GM19193 (cell line): Measurements from ENCODE around the gene POLR1A.

ENCODE experiments used
- POLR2A ChIP-seq: IDR thresholded peaks from 4 replicates; pipeline ENCODE4 v1.6.1; 2011; ENCODE audit not compliant: insufficient read depth, insufficient read length; ENCODE audit errors: extremely low read depth

The POLR1A gene

DNA sequence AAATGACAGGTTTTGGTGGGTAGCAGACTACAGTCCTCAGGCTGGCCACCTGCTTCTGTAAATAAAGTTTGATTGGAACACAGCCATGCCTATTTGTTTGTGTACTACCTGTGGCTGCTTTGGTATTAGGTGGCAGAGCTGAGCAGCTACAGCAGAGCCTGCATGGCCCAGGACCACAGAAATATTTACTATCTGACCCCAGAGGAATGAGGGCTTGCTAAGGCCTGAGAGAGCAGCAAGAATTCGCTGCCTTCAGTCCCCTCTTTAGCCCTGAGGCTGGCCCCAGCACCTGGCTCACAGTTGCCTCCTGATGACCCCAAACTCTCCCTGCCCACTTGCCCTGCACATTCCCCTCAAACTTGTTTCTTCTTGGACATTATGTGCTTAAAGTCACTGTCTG lies 32.5 kb downstream of the POLR1A start:
- no peak for TF ChIP-seq POLR2A

- TF ChIP-seq POLR2A, result no peak
Observed at GRCh38 chr2:86072271-86072858, 33.3 kb downstream of the POLR1A start.

GRCh38 chr2:86070868-86071267 lies 34.8 kb downstream of the POLR1A start:
- TF ChIP-seq POLR2A, result no peak

- TF ChIP-seq POLR2A, result no peak
Observed at GRCh38 chr2:86069783-86070339, 35.8 kb downstream of the POLR1A start.

DNA sequence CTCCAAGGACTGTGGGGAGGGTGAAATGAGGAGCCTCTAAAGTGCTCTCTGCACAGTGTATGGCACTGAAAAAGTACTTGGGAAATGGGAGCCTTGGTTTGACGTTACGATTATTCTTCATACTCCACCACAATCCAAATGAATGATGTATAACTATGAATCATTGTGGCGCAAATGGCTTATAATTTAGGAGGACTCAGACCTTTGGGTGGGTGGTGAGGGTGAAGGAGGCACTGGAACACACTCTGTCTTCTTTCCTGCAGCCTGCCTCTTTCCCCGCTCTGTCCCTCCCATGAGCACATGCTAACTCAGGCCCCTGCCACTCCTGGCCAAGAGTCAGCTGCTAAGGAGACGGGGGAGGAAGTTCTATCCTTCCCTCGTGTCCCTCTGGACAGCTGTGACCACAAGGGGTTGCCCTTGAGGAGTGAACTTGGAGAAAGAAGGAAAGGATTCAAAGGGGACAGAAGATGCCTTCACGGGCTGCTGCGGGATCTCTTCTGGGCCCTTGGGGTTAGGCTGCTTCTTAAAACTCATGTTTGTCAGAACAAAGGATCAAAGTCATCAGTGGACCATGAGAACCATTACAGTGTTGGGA lies 36.5 kb downstream of the POLR1A start:
- no peak for TF ChIP-seq POLR2A

- no peak for TF ChIP-seq POLR2A
Observed at GRCh38 chr2:86068648-86069047, 37.0 kb downstream of the POLR1A start.

DNA sequence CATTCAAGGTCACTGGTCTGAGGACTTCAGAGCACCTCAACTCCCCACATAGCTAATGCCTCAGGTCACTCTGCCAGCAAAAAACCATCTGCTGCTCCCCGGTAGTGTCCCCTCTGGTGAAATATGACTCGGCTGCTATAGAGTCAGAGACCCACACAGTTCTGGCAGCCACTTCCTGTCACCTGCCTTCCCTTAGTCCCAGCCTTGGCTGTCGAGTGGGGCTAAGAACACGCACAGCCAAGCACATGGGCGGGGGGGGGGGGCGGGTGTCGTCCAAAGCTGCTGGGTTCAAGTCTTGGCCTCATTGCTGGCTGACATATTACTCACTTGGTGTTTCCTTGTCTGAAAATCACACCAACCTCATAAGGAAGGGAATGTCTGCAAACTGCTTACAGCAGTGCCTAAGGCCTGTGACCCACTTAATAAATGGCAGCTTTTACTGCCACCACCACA lies 37.5 kb downstream of the POLR1A start:
- TF ChIP-seq POLR2A, result no peak

DNA sequence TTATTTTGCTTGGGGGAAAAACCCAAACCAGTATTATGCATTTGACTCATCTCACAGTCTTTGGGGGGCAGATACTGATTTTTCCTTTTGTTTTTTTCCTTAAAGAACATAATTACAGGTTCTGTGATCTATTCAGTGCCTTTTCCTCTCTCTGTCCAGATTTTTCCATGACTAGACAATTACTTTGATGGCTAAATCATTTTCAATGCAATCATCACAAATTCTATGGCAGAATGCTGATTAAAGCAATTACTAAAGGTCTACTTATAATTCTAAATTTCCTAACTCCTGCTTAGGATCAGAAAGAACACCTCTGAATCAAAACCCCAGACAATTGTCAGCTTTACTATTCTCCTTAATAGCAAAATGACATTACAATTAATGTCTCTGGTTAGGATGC lies 38.8 kb downstream of the POLR1A start:
- no peak for TF ChIP-seq POLR2A

DNA sequence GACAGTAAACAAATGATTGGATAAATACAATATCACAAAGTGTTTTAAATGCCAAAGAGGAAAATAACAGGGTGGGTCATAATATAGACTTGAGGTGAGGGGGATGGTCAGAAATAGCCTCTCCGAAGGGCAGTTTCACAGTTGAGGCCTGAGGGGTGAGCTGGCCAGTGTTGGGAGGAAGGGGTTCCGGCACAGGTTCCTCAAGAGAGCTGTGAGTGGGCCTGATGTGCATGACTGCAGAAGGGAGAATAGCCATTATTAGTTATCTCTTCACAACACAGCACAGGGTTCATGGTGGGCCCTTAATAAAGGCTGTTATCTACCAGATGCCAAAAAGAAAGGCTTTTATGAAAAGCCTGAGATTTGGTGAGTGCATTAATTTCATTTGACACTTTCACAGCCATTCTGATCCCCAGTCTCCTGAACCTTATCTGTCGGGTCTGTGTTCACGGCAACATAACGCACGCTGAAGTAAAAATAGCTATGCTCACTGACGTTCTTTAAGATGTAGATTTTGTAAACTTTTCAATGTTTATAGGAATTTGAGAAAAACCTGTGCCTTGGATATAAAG lies 39.6 kb downstream of the POLR1A start:
- TF ChIP-seq POLR2A, result no peak

GRCh38 chr2:86065512-86065911 lies 40.2 kb downstream of the POLR1A start:
- no peak for TF ChIP-seq POLR2A

GRCh38 chr2:86064006-86064405 lies 41.7 kb downstream of the POLR1A start:
- no peak for TF ChIP-seq POLR2A

DNA sequence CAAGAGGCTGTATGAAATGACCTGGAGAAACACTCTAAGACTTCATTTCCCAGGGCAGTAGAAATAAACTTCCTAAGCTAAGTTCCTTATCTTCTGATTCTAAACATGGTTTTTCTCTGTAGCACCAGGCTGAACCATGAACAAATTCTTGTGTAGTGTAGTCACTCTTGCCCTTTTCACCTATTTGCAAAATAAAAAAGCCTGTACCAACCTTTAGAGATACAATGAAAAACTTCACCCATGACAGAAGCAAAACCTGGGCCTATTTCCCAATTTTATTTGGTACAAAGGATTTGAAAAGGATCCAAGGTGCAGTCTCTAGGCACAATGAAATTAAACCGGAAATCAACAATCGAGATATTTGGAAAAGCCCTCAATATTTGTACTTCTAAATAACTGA lies 43.6 kb downstream of the POLR1A start:
- no peak for TF ChIP-seq POLR2A

DNA sequence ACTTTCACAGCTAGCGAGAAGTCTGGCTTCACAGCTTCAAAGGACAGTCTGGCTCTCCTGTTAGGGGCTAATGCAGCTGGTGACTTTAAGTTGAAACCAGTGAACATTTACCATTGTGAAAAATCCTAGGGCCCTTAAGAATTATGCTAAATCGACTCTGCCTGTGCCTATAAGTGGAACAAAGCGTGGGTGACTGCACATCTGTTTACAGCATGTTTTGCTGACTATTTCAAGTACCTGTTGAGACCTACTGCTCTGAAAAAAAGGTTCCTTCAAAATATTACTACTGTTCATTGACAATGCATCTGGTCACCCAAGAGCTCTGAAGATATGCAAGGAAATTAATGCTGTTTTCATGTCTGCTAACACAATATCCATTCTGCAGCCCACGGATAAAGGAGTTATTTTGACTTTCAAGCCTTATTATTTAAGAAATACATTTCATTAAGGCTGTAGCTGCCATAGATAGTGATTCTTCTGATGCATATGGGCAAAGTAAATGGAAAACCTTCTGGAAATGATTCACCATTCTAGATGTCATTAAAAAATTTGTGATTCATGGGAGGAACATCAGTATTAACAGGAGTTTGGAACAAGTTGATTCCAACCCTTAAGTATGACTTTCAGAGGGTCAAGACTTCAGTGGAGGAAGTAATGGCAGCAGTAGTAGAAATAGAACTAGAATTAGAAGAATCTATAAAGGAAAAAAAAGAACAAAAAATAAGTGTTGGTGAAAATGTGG lies 48.9 kb downstream of the POLR1A start:
- TF ChIP-seq POLR2A, result no peak

DNA sequence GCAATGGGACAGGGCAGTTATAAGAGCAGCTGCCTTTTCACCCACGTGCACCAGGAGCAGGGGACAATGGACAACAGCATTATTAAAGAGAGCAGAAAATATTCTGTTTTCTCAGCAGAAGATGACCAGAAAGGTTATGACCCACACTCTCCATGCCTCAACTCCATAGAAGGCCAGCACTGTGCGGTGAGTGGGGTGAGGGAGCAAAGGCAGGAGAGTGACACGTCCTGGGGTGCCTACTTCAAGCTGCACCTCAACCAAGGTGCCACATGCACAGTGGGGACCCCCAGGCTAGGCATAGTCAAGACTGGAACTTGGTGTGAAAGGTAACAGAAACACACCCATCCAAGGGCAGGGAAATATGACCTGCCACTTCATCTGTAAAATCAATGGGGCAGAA lies 50.4 kb downstream of the POLR1A start:
- no peak for TF ChIP-seq POLR2A

GRCh38 chr2:86054535-86055082 lies 51.1 kb downstream of the POLR1A start:
- TF ChIP-seq POLR2A, result no peak

GRCh38 chr2:86053166-86053565 lies 52.5 kb downstream of the POLR1A start:
- TF ChIP-seq POLR2A, result no peak

DNA sequence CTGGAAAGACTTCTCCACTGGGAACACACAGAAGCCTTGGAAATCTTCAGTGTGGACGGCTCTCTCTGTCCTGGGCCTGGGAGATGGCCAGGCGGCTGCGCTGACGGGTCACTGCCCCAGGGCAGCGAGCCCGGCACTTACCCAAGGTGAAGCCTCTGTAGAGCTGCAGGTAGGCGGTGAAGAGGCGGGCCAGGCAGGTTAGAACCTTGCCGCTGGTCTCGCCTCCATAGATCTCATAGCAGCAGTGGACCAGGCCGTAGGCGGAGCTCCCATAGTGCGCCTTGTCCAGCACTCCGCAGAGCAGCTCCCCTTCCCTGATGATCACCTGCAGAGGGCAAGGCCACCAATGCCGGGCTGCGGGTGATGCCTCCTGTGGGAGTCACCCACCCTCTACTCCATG lies 53.0 kb downstream of the POLR1A start:
- no peak for TF ChIP-seq POLR2A
